Middle frontal gyrus (tissue), 1 donor: ENCODE results near the gene CAPN5.

ENCODE experiments used
- DNase-seq: peaks from one replicate; pipeline ENCODE4 v3.0.0-alpha.2; 2015; ENCODE audit warnings: low spot score; ENCODE audit errors: extremely low spot score

Gene CAPN5

DNA sequence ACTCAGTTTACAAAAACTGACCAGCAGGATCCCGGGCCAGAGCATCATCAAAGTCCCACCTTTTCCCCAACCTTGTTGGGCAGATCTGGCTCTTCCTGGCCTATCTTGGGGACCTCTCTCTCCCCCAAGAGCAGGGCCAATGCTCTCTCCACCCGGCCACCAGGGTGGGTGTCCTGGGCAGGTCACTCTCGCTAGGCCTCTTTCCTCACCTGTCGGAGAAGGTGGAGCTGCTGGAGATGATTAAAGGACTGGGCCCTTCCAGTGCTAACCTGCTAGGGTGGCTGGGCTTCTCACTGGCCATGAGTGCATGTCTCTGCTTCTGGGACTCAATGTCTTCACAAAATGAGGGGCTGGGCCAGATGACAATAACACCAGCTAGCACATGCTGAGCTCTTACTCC, 2.9 kb upstream of the CAPN5 start:
- no peak for DNase-seq

DNA sequence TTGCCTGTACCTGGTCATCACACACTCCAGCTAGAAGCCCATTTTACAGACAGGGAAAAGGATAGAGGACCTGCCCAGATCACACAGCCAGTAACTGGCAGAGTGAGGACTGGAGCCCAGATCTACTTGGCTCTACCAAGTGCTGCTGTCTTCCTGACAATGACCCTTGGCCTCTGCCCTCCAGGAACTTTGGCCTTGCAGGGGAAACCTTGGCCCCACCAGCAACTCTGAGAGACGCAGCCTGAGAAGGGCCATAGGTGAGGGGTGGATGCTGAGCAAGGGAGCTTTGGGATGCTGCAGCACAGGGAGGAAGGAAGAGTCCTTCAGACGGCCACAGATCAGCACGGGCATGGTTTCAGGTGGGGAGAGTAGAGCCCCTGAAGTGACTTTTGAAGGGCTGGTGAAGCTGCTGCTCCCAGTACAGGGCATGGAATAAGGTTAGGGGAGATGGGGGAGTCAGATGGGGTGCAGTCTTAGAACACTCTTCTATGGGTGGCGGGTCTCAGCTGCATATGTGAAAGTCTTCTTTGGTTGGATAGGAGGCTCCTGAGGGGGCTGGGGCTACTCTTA, 2.0 kb upstream of the CAPN5 start:
- no peak for DNase-seq

DNA sequence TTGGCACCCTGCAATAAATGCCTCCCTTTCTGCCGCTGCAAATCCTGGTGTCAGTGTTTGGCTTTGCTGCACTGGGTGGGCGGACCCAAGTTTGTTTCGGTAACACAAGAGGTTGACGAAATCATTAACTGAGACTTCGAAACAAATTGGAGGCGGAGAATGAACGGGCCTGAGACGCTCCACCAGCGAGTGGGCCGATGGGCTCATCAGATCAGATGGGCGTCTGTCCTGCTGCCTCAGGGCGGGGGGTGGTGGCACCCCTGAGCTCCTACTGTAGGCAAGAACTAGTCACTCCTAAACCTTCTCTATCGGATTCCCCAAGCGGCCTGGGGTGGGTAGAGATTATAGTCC, 918 bp upstream of the CAPN5 start:
- DNase-seq, result no peak

DNA sequence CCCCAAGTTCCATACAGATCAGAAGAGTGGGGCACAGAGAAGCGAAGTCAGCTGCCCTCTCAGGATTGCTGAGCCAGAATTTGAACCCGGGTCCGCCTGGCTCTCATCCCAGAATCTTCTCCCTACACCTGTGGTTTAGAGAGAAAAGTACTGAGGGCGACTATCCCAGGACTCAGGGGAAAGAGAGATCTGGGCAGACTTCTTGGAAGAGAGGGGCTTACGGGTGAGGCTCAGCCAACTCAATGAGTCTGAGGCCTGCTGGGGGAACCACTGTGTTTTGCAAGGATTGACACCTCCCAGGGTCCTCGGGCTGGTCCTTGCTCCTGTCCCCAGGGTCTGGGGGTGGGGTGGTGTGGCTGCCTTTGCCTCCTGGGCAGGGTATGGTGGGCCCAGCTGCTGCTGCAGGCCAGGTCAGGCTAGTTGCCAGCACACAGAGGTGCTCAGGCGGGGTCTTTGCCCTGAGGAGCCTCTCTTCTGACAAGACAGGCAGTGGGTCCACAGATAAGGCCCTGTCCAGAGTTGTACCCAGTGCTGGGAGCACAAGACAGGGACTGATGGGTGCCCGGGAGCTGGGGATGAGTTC, 1.2 kb downstream of the CAPN5 start:
- no peak for DNase-seq

DNA sequence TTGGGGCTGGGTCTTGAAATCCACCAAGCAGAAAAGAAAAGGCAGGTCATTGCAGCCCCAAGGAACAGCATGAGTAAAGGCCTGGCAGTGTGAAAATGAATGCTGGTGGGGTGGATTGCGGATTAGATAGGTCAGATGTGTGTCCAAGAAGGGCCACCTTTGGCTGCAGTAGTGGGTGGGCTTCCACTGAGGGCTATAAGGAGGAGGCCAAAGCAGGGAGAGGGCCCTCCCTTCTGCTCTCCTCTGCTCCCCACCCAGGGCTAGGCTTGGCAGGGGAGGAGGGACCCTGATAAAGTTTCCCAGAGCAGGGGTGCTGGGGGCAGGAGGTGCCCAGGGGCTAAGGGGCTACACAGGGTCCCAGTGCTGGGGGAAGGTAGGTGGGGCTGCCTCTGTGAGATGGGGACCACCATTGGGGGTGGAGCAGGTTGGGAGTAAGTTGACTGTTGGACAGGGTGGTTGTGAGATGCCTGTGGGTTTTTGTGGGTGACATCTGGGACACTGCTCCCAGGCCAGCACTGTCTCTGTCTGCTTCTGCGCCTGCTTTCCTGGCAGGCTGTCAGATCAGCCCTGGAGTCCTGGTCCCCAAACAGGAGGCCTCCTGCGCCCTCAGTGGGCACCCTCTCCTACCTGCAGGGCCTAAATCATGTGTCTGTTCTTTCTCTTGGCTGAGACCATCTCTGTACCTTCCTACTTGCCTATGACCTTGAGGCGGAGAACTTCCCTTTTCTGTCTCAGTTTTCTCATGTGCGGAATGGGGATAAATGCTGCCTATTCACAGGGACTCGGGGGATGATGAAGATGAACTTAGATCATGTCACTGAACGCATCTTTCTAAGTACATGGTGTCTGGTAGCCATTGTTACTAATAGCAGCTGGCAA, 1.9 kb downstream of the CAPN5 start:
- no peak for DNase-seq

DNA sequence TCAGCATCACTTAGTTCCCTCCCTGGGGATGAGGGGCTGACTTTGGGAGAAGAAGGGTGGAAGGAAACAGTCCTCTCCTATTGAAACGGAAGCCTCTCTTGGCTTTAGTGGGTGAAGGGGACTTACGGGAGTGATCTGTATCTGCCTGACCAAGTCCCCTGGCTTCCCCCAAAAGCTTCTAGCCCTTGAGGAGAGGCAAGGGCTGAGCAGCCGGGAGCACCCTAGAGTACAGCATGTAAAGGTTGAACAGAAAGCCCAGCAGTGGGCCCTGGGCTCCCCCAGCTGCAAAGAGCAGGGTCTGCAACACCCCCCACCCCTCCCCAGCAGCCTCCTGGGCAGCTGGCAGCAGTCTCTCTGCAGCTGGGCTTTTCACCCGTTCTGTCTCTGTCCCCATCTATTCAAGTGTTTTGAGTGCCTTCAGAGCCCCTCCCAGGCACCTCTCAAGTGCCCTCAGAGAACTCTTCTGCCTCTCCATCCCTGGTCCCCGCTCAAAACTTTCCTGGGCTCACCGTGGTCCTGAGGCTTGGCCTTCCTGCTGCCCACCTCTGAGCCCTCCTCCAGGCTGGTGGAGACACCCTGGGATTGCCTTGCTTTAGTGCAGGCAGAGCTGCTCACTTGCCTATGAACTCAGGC, 2.7 kb downstream of the CAPN5 start:
- no peak for DNase-seq

DNA sequence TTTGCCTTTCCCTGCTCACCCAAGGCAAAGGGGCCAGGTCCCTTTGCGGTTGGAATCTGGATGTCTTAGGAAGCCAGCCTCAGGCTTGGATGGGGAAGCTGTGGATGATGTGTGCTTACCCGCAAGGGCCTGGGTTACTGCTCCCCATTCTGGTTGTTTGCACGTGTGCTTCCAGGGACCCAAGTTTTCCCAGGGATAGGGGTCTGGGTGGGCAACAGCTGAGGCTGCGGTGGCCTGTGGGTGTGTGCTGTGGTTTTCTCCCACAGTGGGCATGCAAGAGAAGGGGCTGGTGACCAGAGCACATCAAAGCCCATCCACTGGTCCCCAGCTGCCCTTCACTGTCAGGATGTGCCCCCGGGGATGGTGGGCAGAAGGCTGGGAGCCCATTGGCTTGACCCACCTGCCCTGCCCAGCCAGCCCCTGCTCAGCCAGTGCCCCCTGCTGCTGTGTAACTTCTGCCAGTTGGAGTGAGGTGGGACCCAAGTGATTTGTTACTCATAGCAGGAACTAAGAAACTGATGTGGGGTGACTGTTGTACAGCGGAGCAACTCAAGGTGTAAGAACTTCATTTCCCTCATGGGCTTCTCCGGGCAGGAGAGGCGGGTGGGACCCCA, 3.3 kb downstream of the CAPN5 start:
- DNase-seq, result no peak

DNA sequence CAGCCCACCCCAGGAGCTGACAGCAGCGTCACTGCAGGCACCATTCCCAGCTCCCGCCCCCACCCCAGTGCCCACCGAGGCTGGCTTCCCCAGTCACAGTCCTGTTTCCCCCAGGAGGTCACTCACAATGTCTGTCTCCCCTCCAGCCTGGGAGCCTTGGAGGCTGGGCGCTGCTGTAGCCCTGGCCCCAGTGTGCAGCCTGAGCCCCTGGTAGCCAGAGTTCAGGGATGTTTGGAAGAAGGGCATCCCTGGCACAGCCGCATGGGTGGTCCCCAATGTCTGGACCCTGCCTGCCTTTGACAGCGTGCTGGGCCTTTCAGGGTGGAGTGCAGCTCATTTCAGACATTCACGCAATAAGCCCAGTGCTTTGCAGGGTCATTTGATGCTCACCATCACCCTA, 4.3 kb downstream of the CAPN5 start:
- DNase-seq, result no peak

DNA sequence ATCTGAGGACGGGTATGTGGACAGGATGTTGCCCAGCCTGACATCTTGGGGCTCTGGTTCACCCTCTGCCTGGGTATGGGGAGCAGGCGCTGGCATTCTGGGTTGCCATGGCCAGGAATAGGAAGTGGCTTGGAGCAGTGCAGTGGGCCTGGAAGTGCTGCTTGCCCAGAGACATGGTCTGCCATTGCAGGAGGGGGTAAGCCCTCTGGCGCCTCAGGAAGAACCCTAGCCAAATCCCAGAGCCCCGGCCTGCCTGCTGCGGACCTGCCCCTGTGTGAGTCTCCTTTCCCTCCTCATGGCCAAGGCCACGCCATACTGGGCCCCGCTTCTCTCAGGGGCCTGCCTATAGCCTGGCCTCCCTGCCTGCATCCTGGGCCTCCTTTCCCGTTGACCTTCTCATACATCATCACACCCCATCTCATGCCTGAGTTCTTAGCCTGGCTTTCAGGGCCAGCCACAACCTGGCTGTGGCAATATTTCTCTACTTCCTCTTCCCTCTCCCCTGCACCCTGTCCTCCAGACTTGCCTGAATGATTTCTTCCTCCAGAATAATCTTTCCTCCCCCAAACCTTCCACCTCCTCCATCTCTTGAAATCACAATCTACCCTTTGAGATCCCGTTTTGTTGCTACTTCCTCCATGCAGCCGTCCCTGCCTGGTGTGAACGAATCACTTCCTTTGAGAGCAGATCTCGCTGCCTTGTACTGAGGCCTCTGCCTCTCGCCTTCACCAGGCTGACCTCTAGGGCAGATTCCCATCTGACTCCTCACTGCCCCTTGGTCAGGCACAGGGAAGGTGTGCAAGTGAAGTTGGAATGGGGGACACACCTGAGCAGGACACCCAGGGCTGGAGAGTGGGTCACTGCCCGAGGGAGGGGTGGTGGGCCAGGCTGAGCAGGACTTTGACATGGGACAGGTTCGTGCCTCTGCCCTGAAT, 5.2 kb downstream of the CAPN5 start:
- DNase-seq, result no peak

DNA sequence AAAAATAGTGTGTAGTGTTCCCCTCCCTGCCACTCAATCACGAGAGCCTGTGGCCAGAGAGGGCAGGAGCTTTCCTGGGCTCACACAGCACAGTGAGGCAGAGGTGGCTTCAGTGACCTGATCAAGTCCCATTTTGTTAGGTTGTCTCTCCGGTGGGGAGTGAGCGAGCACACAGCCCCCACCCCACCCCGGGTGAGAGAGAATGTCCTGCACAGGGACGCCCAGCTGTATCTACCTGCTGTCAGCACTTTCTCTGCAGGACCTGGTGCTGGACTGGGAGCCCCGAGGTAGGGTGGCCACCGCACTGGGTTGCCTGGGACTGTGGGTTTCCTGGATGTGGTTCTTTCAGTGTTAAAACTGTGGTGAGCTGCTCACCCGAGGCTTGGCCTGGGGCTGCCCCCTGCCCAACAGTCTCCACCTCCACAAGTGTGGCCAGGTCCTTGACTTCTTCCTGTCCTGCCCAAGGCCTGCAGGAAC, 6.1 kb downstream of the CAPN5 start:
- no peak for DNase-seq

DNA sequence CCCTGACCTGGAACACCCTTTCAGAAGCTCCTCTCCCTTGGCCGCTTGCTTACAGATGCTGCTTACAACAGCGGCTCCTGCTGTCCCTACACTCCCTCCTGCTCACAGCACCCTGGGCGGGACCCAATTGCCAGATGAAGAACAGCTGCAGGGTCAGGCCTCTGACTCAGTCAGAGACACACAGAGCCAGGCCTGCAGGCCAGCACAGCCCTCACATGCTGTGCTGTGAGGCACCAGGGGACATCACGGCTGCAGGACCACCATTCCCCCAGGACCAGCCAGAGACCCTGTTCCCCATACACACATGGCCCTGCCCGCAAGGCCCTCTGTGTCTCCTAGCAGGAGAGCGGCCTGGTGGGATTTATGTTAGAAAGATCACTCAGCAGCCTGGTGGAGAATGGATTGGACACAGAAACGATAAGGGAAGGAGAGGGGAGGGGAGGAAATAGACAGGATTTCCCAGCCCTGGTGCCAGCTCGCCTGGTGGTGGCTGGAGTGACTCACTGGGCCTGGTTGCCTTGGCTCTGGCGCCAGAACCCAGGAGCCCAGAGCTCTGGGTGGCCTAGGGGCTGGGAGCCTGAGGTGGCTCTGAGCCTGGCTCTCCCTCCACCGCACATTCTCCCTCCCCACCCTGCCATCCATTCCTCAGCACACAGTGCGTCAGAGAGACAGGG, 6.7 kb downstream of the CAPN5 start:
- DNase-seq, result peak; percentile 5

DNA sequence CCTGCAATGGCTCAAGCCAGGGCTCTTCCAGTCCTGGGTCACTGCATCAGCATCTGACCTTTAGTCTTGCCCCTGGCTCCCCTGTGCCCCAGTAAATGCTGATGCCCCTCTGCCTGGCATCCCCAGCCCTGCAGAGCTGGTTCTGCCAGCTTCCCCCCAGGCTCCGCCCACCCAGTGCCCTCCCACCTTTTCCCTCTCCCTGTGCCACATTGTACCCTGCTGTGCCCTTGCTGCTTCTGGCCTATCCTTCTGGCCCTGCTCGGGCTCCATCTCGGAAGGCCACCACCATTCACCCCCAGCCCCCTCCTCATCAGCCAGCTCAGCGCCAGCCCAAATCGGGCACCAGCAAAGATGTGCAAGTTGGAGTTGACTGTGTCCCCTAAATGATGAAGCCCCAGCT, 7.4 kb downstream of the CAPN5 start:
- DNase-seq, result no peak

DNA sequence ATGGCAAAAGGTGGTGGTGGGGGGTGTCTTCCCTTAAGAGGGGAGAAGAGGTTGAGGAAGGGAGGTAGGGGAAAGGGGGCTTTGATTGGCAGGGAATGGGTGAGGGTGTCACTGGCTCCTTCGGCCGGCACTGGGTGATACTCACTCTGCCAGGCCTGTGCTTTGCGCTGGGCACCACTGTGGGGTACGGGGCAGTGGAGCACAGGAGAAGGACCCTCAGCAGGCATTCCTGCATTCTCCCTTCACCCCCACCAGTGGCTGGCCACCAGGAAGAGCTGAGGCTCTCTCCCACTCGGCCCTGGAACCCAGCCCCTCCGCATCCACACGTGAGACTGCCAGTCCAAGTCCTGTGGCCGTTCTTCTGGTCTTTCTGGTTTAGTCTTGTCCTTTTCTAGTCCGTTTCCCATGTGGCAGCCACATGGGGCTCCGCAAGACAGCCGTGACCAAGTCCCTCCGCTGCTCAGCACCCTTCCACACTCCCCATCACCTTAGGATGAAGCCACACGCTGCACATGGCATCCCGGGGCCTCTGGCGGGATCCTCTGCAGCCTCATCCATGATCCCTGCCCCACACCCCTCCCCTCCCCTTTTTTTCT, 8.0 kb downstream of the CAPN5 start:
- no peak for DNase-seq

DNA sequence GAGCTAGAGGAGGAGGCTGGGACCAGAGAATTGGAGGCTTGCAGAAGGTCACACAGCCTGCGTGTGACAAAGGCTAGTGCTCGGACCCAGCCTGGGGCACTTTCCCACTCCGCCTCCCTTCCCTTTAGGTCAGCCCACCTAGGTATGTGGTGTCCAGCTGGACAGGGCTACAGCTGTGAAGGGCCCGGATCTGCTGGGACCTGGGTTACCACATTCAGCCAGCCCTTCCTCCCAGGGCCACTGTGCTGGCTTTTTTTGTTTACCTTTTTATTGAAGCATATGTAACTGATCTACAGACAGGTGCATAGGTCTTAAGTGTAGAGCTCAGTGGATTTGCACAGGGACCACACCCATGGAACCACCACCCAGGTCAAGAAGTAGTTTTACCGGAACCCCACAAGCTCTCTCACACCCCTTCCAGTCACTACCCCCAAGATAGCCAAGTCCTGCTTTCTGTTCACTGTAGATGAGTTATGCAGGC, 8.7 kb downstream of the CAPN5 start:
- no peak for DNase-seq

DNA sequence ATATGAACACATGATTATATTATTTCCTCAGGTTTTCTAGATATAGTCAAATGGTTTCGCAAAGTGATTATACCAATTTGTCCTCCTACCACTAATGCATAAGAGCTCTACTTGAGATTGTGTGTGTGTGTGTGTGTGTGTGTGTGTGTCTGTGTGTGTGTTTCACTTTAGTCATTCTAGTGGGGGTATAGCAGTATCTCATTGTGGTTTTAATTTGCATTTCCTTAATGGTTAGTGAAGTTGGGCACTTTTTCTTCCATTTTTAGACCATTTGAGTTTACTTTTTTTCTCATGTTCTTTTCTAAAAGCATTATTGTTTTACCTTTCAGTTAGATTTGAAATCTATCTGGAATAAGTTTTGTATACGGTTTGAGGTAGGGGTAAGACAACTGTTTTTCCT, 12.9 kb downstream of the CAPN5 start:
- DNase-seq, result no peak

DNA sequence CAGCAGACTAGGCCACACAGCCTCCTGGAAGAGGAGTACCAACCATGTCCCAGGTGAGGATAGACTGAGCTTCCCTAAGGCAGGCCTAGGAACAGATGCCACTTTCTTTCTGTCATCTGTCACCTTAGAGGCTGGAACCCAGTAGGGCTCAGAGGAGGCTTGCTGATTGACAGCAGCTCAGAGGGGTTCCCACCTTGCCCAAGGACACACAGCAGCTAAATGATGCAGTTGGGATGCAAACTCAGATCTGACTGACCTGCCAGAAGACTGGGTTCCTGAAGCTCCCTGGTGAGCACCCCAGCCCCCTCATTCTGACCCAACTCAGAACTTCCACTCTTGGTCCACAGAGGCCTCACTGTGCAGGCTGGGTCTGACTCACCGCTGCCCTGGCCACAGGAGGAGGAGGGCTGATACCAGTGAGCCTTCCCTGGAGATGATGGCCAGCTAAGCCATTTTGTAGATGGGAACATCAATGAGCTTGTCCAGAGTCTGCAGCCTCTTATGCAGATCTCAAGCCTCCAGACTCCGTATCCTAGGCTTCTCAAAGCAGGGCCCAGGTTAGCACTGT, 14.0 kb downstream of the CAPN5 start:
- no peak for DNase-seq

DNA sequence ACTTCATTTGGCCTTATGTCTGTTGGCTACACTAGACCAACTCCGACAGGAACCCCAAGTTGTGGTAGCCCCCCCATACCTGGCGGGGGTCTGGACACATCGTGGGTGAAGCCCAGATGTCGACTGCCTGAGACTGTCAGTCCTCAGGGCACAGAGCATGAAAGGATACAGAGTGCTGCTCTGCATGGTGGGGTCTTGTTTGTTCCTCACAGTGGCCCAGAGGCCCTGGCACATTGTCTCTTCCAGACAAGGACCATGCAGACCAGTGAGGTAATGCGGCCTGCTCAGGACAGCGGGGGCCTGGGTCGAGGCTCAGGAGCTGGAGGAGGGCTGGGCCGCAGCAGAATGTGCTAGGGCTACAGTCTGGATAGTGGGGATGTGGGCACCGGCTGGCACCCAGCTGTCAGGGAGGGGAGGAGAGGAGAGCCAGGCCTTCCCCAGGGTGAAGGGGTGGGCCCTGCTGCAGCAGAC, 14.6 kb downstream of the CAPN5 start:
- DNase-seq, result no peak

DNA sequence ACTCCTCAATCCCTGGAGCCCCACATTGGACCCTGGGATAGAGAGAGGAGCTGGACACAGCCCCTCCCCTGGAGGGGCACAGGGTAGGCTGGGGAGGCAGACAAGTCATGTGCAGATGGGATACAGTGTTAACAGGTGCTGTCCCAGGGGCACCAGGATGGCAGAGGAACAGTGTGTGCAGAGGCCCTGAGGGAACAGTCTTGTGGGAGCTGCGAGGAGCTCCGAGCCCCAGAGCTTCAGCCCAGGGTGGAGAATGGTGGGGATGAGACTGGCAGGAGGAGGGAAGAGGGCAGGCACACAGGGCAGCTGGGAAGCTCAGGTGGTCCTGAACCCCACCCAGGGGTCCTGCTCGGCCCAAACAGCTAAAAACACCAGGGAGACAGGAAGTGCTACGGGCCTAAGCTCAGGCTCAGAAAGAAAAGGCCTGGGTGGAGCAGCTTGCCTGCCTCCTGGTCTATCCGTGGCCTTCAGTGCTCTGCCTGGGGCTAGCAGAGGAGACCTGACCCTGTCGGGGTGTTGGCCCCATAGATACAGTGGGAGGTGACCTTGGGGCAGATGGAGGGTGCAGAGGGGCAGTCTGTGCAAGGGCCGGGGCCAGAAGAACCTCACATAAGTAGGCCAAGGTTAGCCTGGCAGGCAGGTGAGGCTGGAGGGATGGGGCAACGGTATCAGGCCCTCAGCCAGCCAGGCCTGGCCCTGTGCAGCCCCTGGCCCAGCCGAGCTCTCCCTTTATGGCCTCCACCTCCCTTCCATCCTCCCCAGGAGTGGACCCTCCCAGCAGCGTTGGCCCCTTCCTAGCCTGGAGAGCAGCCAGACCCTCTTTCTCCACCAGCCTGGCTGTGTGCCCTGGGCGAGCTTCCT, 15.4 kb downstream of the CAPN5 start:
- DNase-seq, result no peak
